HG03280 (cell line): ENCODE results near the gene SLC16A3.
A peak's percentile ranks its signal among the peaks of the same experiment; 100 is the strongest.
"Not testable (repeated sequence)": the region's sequence is repeated elsewhere in the genome, so short reads cannot be mapped to it uniquely, and the experiment has no call there.

Experiments used
- ATAC-seq: cut with Tn5 transposase; IDR thresholded peaks from one replicate; pipeline ENCODE4 v1.9.1; 2021; ENCODE audit warnings: mild to moderate bottlenecking, moderate library complexity; ENCODE audit not compliant: unreplicated experiment

Gene SLC16A3

DNA sequence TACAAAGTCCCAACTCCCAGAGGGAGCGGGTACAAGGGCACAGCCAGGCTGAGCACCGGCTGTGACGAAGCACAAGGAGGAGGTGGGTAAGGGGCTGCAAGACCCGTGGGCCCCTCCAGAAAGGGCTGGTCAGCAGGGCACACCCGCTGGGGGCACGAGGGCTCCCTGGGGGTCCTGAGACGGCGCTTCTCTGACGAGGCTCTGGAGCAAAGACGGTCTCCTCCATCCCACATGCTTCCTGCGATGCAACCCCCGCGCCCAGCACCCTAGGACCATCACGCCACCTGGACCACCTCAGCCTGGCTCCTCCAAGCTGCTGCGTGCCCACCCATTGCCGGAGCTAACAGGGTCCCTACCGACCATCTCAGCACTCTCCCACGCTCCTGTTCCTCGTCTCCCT lies 24.9 kb upstream of the SLC16A3 start:
- no peak for ATAC-seq

DNA sequence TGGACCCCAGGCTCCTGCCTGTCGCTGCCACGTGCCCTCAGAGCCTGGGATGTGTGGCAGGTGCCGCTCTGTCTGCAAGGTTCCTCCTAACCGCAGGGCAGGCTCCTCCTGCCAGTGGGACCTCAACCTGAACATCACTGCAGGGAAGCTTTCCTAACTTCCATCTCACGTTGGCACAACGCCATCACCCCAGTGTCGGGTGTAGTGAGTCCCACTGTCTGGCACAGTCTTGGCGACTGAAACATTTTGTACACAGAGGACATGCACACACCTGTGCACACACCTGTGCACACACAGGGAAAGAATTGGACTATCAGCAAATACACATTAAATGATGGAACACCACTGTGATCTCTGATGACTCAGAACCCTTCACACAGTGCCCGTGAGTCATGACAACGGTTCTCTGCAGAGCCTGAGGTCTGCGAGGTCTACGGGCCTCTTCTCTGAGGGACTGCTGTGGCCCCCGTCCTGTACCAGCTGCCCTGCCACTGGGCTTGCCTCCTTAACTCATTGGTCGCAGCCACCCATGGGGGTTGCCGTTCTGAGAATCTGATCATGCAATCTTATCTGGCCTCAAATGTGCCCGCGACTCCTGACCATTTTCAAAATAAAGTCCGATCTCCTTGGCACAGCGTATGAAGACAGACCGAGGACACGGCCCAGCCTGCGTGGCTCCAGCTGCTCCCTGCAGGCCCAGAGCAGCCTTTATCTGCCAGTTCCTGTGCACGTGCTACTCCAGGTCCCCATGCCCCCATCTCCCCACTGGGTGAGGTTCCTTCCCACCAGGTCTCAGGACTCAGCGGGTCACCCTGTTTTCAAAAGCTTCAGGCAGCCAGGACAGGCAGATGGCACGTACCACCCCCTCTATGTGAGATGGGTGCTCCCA lies 23.8 kb upstream of the SLC16A3 start:
- no peak for ATAC-seq

DNA sequence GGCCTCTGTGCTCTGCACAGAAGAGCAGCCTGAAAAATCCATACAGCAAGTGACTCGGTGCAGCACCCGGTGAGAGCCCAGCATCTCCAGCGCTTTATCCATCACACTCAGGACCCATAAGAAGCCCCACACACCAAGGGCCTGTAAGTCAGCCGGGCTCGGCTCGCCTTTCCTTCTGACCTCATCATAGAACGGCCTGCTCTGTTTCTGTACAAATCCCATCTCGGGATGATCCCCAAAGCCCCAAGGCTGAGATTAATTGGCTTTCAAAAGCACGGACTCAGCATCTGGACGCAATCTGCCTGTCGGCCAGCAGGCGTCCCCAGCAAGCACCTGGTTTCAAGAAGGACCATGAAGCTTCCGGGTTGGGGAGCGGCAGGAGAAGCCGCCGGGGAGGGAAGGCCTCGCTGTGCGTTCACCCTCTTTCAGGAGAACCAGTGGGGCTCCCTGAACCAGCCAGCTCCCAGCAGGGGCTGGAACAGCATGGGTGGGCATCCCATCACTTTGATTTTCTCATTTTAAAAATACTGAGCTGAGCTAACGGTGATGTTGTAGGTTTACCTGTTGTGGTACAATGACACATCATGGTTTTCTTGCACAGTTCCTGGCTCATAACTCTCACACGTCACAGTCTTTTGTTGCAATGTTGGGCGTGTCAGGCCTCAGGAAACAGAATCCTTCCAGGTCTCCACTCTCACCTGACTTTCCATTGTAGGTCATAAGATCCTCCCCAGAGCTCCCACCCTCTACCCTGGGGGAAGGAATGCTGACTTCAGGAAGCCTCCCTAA lies 22.9 kb upstream of the SLC16A3 start:
- ATAC-seq, result no peak

DNA sequence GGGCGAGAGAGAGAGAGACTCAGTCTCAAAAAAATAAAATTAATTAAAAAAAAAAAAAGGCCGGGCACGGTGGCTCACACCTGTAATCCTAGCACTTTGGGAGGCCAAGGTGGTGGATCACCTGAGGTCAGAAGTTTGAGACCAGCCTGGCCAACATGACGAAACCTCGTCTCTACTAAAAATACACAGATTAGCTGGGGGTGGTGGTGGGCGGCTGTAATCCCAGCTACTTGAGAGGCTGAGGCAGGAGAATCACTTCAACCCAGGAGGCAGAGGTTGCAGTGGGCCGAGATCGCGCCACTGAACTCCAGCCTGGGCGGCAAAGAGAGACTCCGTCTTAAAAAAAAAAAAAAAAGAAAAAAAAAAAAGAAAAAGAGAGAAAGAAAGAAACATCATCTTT lies 18.2 kb upstream of the SLC16A3 start:
- not testable (repeated sequence) for ATAC-seq

DNA sequence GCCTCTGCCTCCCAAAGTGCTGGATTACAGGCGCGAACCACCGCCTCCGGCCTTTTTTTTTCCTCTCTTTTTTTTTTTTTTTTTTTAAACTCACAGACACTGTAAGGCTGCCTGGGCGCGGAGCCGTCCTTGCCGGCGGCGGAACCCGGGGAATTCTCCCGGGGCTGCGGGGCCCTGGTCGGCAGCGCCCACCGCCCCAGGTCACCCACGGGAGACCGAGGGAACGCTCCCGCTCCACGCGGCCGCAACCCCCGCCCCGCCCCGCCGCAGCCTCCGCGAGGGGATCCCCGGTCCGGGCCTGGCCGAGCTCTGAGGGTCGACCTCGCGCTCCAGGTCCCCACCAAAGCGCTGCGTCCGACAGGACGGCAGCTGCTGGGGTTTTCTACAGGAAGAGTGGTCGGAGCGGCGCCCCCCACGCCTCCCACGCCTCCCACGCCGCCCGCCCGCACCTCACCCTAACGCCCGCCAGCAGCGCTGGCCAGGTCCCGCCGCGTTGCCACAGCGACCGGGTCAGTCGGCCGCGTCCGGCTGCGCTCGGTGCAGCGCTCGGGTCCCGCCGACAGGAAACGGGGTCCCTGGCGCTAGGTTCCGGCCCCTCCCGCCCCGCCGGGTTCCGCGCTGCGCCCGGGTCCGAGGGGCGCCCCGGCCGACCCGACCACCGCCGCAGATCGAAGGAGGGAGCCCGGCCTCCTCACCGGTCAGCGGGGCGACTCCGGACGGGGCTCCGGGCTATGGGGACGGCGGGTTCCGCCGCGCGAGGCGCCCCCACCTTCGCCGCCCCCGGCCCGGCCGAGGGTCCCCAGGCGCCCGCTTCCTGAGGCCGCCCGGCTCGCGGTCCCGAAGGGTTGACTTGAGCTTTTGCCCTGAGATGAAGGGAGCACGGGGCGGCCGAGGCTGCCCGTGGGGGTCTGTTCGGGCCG lies 16.3 kb upstream of the SLC16A3 start, which contains the start of gene CCDC57:
CCDC57 (minus strand) TSS at position 512 of the 920 bp plus-strand sequence. CDS start 10,898 bp downstream, outside the sequence.
- peak; percentile 67 for ATAC-seq

DNA sequence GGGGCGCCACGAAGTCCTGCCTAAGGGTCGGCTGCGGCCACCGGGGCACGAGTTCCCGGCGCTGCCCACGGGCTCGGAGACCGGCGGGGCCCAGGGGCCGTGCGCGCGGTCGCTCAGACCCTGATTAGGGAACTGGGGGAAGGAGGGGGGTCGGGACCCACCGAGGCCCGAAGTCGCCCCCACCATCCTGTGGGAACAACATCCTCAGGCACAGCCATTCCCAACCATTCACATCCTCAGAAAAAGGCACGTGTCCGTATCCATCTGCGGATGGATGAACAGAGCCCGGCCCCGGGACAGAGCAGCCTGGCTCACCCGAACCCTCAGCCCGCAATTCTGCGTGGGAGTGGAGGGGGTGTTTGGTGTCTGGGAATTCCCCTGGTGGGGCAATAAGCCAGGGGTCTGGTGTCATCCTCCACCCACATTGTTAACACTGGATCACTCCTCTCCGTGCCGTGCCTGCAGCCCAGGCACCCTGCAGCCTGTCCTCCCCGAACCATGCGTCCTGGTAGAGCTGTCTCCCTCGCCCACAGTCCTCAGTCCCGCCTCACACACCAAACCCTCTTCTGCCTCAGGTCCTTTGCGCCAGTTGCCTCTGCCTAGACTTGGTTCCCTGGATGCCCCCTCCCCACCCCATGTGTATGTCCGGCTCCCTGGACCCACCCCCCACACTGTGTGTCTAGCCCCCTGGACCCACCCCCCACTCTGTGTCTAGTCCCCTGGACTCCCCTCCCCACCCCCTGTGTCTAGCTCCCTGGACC lies 15.4 kb upstream of the SLC16A3 start:
- ATAC-seq, result no peak

DNA sequence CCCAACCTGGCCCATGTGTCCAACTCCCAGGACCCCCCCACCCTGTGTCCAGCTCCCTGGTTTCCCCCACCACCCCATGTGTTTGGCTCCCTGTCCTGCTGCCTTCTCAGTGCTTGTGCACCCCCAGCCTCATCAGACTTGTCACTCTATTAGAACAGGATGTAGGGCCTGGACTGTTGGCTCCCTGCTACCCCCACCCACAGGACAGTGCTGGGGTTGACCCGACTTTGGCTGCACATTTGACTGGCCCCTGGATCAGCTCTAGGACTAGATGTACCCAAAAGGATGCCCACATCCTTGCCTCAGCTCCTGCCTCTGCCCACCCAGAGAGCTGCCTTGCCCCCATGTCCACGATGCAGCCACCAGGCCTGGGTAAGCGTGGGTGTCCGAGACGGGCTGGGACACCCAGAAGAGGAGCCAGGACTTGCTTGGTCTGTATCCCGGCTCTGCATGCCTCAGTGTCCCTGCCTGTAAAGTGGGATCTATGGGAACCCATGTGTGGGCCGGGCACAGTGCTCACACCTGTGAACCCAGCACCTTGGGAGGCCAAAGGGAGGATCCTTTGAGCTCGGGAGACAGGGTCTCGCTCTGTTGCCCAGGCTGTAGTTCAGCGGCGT lies 14.7 kb upstream of the SLC16A3 start:
- no peak for ATAC-seq

DNA sequence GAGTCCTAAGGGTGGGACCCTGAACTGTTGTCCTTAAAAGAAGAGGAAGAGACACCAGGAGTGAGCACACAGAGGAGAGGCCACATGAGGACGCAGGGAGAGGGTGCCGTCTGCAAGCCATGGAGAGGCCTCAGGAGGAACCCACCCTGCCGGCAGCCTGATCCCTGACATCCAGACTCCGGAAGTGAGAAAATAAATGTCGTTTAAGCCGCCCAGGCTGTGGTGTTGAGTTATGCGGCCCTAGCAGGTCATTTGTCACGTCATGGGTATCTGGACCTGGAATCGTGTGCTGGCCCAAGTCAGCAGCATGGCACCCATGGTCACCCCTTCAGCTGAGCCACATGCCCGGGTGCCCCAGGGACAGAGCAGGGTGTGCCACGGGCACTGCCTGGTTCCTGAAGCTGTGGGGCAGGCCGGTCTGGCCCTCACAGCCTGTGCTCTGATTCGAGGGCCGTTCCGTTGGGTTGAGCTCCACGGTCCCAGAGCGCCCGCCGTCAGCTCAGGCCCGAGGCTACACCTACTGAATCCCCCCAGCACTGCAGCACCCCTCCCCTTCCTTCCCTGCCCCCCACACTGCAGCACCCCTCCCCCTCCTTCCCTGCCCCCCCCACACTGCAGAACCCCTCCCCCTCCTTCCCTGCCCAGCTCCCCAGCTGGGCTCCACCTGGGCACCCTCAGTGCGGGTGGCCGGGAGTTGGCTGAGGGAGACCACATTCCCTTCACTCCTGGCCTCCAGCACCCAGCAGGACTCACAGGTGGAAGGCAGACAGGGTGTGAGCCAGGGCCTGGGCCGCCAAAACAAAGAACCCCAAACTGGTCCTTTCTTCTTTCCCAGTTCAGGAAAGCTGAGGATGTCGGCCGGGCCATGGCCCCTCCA lies 13.5 kb upstream of the SLC16A3 start:
- ATAC-seq, result no peak

DNA sequence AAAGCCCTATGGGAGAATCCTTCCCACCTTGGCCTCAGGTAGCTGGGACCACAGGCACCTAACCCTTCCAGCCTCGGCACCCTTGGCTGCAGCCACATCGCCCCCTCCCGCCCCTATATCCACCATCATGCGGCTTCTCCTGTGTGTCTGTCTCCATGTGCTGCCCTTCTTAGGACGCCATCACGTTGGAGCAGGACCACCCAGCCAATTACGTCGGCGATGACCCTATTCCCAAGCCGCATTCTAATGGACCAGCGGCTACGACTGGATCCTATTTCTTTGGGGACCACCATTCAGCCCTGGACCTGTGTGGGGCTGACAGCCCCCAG lies 12.9 kb upstream of the SLC16A3 start:
- no peak for ATAC-seq

DNA sequence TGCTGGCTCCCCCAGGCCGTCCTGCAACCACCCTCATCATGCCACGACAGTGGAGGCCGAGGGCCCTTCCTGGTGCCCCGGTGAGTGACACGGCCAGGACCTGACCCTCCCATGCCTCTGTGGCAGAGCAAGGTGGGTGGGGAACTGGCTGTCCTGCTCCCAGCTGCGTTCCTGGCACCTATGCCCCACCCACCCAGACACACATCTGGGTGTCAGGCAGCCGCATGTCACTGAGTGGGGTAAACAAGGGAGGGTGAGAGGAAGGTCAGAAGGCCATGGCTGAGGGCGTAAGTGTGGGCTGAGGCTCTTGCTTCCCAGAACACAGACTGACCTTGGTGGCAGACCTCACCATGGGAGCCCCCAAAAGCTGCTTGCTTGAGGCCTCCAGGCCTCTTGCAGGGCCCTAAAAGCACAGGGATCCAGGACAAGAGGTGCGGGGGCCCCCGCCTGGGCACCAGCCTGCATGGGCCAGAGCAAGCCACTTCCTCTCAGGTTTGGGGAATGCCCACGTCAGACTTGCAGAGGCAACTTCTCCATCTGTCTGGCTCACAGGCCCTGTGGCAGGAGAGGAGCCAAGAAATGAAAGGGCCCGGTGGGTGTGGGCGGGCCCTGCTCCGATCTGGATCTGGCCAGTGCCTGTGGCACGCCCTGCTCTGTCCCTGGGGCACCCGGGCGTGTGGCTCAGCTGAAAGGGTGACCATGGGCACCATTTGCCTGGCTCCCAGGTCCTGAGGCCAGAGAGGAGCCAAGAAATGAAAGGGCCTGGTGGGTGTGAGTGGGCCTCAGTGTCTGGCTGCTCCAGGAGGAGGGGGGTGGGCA lies 12.3 kb upstream of the SLC16A3 start:
- ATAC-seq, result no peak

DNA sequence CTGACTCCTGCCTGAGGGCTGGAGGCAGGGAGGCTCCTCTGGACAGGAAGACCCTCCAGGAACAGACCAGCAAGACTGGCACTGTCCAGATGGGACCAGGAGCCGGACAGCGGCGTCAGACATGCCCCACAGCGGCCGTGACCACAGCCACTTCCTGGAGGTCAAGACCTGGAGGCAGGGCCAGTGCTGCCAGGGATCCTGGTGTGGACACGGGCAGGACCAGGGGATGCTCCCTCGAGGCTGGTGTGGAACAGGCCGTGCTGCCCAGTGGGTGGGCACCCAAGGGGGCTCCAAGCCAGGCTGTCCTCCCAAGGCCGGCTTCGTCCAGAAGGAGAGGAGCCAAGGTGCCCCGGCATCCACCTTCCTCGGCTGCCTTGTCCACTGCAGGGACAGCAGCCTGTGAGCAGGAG lies 11.7 kb upstream of the SLC16A3 start:
- ATAC-seq, result no peak

DNA sequence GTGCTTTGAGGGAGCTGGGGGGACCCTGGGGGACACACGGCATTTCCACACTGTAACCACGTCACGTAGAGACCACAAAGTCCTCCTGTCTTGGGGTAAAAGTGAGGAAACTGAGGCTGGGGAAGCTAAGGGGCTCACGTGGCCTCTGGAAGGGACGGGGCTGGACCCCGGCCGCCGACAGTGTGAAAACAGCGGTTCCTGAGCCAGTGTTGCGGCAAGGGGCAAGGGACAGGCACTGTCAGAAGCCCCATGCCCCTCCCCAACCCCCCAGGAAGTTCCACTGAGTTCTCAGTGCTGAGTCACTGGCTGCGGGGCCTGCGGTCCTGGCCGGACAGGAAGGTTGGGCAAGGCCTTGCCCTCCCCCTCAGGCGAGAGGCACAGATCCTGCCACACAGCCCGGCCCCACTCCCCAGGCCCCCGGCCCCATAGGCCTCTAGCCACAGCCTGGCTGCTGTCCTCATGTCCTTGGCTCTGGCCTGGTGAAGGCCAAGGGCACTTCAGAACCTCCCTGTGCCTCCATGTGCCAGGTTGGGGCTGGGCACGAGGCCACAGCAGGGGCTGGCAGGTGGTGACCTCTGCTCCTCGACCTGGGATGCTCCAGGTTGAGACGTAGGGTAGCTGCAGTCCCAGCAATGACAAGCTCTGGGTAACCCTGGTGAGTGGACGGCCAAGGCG lies 11.2 kb upstream of the SLC16A3 start:
- no peak for ATAC-seq

DNA sequence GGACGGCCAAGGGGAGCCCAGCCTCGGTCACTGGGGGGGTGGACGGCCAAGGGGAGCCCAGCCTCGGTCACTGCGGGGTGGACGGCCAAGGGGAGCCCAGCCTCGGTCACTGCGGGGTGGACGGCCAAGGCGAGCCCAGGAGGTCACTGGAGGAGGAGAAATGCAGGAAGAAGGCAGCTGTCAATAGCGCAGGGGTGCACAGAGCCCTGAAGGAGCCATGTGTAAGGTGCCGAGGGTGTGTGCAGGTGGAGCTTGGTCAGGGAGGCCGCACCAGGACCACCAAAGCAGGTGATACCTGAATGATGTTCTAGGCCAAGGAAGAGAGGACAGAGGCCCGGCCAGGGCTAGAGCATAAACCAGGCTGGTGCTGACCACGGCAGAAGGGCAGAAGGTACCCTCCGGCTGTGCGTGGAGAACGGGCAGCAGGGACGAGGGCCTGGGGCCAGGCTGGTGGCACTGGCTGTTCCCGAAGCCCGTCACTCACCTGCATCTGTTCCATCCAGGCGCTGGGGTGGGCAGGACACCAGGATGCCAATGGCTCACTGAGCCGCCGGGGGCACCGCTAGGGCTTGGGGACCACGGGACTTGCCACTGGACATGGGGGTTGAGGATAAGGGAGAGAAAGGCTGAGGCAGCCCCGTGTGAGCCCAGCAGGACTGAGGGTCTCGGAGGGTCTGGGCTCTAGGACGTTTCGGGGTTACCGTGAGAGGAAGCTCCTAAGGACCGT lies 10.3 kb upstream of the SLC16A3 start:
- no peak for ATAC-seq

DNA sequence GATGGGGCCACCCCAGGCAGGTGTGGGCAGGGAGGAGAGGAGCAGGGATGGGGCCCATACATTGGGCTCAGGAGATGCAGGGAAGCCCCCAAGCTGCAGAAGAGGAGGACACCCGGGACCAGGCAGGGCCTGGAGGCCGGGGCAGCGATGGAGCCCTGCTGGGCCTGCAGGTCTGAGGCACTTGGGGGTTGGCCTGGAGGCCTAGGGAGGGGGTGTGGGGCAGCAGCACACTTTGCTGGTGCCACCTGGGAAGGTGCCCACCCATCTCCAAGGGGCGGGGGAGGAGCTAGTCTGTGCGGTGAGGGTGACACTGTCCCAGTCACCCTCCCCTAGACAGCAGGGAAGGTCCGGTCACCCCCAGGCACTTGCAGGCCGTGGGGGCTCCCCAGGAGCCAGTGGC lies 9.8 kb upstream of the SLC16A3 start:
- ATAC-seq, result no peak

DNA sequence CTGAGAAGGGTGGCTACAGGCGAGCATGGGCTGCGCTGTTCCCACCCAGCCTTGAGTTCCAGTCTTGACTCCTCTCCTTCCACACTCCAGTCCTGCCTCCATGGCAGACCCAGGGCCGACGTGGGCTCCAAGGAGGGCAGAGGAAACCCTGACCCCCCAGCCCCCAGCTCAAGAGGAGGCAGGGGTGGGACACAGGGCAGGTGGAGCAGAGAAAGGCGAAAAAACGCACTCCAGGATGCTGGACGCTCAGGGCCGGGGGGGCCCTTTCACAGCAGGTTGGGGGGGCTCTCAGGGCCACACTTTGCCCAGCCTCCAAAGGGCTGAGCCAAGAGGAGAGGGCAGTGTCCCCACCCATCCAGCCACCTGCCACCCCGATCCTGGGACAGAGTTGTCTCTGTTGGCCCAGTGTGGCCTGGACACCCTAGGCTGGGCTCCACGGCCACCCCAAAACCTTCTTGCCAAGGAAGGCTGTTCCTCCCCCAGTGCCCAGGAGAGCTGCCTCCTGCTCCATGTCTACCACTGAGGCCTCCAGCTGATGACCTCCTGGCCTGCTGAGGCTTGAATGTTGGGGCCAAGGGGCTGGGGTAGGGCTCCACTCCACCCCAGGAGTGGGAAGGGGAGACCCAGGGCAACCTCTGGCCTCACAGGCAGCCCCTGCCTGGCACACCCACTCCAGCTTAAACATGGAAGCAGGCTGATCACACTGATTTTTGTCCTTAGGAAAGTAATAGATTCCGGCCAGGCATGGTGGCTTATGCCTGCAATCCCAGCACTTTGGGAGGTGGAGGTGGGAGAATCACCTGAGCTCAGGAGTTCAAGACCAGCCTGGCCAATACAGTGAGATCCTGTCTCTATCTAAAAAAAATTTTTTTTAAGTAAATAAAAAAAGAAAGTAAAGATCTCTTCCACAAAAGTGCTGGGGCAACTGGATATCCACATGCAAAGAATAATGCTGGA lies 8.8 kb upstream of the SLC16A3 start:
- no peak for ATAC-seq
